Epithelial cell of esophagus (primary cell): ENCODE results near the gene DDX42.

ENCODE experiments used
- DNase-seq: peaks from one replicate; pipeline ENCODE4 v3.0.0; 2010; ENCODE audit warnings: low read depth
- H3K4me3 ChIP-seq: 2 replicates; pipeline ENCODE4 v1.5.1; 2011; ENCODE audit warnings: mild to moderate bottlenecking, low read length, control low read depth
- TF ChIP-seq, protein P1 (sequence below): IDR thresholded peaks from 2 replicates; pipeline ENCODE4 v1.5.1; 2011; ENCODE audit warnings: low read depth, mild to moderate bottlenecking, low read length, control low read depth, inconsistent platforms; ENCODE audit not compliant: insufficient read depth; ENCODE audit errors: missing control alignments

Gene DDX42

GRCh38 chr17:63774141-63774968, at the start of gene DDX42:
Gene DDX42 (plus strand): TSS chr17:63774170. CDS start chr17:63787050, 12,880 bp downstream.
- peak; percentile 58 for DNase-seq
- H3K4me3 ChIP-seq, result peak within 1 kb of the TSS; percentile 91
- TF ChIP-seq, protein P1, sequence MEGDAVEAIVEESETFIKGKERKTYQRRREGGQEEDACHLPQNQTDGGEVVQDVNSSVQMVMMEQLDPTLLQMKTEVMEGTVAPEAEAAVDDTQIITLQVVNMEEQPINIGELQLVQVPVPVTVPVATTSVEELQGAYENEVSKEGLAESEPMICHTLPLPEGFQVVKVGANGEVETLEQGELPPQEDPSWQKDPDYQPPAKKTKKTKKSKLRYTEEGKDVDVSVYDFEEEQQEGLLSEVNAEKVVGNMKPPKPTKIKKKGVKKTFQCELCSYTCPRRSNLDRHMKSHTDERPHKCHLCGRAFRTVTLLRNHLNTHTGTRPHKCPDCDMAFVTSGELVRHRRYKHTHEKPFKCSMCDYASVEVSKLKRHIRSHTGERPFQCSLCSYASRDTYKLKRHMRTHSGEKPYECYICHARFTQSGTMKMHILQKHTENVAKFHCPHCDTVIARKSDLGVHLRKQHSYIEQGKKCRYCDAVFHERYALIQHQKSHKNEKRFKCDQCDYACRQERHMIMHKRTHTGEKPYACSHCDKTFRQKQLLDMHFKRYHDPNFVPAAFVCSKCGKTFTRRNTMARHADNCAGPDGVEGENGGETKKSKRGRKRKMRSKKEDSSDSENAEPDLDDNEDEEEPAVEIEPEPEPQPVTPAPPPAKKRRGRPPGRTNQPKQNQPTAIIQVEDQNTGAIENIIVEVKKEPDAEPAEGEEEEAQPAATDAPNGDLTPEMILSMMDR, result peak; percentile 17

GRCh38 chr17:63735691-63736090, 38.3 kb upstream of the DDX42 start:
- H3K4me3 ChIP-seq, result no peak overlapping the region
- no peak for DNase-seq
- TF ChIP-seq, protein P1, result no peak

GRCh38 chr17:63740464-63741142, 33.4 kb upstream of the DDX42 start:
- peak overlapping the region; percentile 88 for H3K4me3 ChIP-seq
- TF ChIP-seq, protein P1, result no peak
- DNase-seq, result peak; percentile 55

GRCh38 chr17:63741143-63741407, 32.9 kb upstream of the DDX42 start:
- TF ChIP-seq, protein P1, result no peak
- DNase-seq, result no peak
- peak overlapping the region; percentile 88 for H3K4me3 ChIP-seq

- TF ChIP-seq, protein P1, result no peak
- H3K4me3 ChIP-seq, result peak within 1 kb of the TSS; percentile 88
- DNase-seq, result peak; percentile 100
Observed at GRCh38 chr17:63741408-63742173, 32.4 kb upstream of the DDX42 start, which contains the start of gene STRADA. Gene STRADA (minus strand): TSS chr17:63741799. CDS start chr17:63728369, 13,430 bp downstream.

- no peak for DNase-seq
- no peak overlapping the region for H3K4me3 ChIP-seq
- TF ChIP-seq, protein P1, result no peak
Observed at GRCh38 chr17:63751806-63752205, 22.2 kb upstream of the DDX42 start.
